ENCODE results near the gene PMS1. TPM values are rescaled to one million over a fixed set of nuclear protein-coding genes. Genes with fewer than 3 reads are reported as not detected.

The PMS1 gene
- total and polyA plus RNA-seq, 2 donors (not counting 1 experiment from before 2014, with no cell fraction given) = 14.9 to 44.2 TPM

DNA sequence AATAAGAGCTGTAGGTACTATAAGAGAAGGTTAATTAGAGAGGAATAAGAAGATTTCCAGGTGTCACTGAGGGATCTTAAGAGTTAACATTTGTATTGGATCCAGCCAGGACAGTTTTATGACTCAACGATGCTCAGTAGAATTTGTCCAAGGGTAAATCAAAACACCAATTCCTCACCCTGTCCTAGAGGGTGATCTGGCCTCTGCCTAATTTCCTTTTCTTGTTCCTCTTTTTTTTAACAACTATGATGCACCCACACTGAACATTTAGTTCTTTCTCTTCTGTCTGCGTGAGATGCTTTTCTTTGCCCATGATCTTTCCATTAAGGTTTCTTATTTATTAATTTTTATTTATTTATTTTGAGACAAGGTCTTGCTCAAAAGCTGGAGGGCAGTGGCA, 92.0 kb downstream of the PMS1 start:
- intact Hi-C loops (cut with micrococcal nuclease) = no loop called here
- Mint-ChIP-seq H3K4me1 (peaks cover 19% of the 10 kb centered on the region), H3K9me3 (ENCODE audit: insufficient read depth) (peaks cover 6% of the 10 kb centered on the region), H3K27ac (peak overlapping the region; percentile 67), H3K4me3 (no peak overlapping the region), H3K27me3 (no peaks in the 10 kb centered on the region)
- H3K27ac ChIP-seq (ENCODE audit: low read length in 2 of 2) = peak overlapping the region in 1 of 2 donors; percentile 50
- WGBS (ENCODE audit: insufficient coverage) = no CpG with 5 or more reads among the region's 2 CpGs
- TF ChIP-seq EZH2 (IDR thresholded peaks at IDR 0.05; ENCODE audit: borderline replicate concordance, insufficient read depth, low read depth, low read length, poor library complexity, severe bottlenecking) (no peak), CTCF (IDR thresholded peaks at IDR 0.05) (no peak)
- no peak for ATAC-seq (ENCODE audit: low read depth)
- peak; percentile 2 for DNase-seq
- no peak overlapping the region for H3K9ac ChIP-seq (ENCODE audit: low read length)
- peaks cover 13 to 20% of the 10 kb centered on the region in 2 donors for H3K4me1 ChIP-seq (ENCODE audit: control insufficient read depth in 2 of 2, insufficient read depth in 2 of 2, low read length in 2 of 2)
- H4K20me1 ChIP-seq (ENCODE audit: control insufficient read depth, insufficient read depth, low read length, poor library complexity, severe bottlenecking) = no peaks in the 10 kb centered on the region
- H3K4me3 ChIP-seq (ENCODE audit: control extremely low read depth in 1 of 5, extremely low read depth in 1 of 5, insufficient read depth in 1 of 5, low read depth in 2 of 5, low read length in 4 of 5) = no peak overlapping the region
- H3K36me3 ChIP-seq (replicated peaks in 1 of 2; ENCODE audit: control extremely low read depth in 1 of 2, control insufficient read depth in 1 of 2, extremely low read depth in 1 of 2, insufficient read depth in 2 of 2, low read length in 1 of 2) = no peaks in the 10 kb centered on the region
- ChIA-PET POLR2A (no interaction called here), CTCF (no interaction called here)
- H3K4me2 ChIP-seq (replicated peaks; ENCODE audit: low read depth, low read length, poor library complexity, severe bottlenecking) = peak overlapping the region; percentile 9
- peaks cover 0 to 8% (median 0%) of the 10 kb centered on the region in 3 donors for H3K9me3 ChIP-seq (ENCODE audit: control extremely low read depth in 1 of 3, control insufficient read depth in 2 of 3, insufficient read depth in 1 of 3, low read length in 2 of 3)
- H3K27me3 ChIP-seq (replicated peaks in 1 of 4; ENCODE audit: control extremely low read depth in 1 of 4, control insufficient read depth in 3 of 4, insufficient read depth in 4 of 4, low read length in 3 of 4) = no peaks in the 10 kb centered on the region
- H3K79me2 ChIP-seq (ENCODE audit: control insufficient read depth, insufficient read depth, low read length) = no peaks in the 10 kb centered on the region
- H2AFZ ChIP-seq (ENCODE audit: insufficient read depth, low read depth, low read length, poor library complexity, severe bottlenecking) = no peak overlapping the region

DNA sequence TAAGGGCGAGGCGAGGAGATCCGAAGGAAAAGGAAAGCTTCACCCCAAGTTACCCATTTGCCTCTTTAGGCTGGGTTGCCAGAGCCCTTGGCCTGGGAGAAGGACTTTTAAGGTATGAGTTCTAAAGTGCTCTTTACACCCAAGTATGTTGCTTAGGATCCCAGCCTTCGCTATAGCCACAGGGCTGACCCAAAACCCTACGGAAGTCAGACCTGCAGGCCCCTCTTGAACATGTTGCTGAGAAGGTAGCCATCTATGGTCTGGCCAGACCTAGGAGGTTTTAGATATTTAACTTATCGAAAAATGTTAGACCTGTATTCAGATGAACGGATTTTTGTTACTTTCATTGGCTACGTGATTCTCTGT, 95.4 kb downstream of the PMS1 start:
- Histone ChIP-seq H2AFZ (ENCODE audit: insufficient read depth, low read depth, low read length, poor library complexity, severe bottlenecking) (no peak overlapping the region), H3K4me3 (ENCODE audit: control extremely low read depth in 1 of 5, extremely low read depth in 1 of 5, insufficient read depth in 1 of 5, low read depth in 2 of 5, low read length in 4 of 5) (no peak overlapping the region), H3K79me2 (ENCODE audit: control insufficient read depth, insufficient read depth, low read length) (no peaks in the 10 kb centered on the region), H3K9ac (ENCODE audit: low read length) (no peak overlapping the region), H3K27me3 (replicated peaks in 1 of 4; ENCODE audit: control extremely low read depth in 1 of 4, control insufficient read depth in 3 of 4, insufficient read depth in 4 of 4, low read length in 3 of 4) (no peaks in the 10 kb centered on the region), H3K27ac (ENCODE audit: low read length in 2 of 2) (no peak overlapping the region), H3K4me2 (replicated peaks; ENCODE audit: low read depth, low read length, poor library complexity, severe bottlenecking) (no peak overlapping the region), H3K9me3 (ENCODE audit: control extremely low read depth in 1 of 3, control insufficient read depth in 2 of 3, insufficient read depth in 1 of 3, low read length in 2 of 3) (peaks cover 0 to 8% (median 0%) of the 10 kb centered on the region in 3 donors), H3K4me1 (ENCODE audit: control insufficient read depth in 2 of 2, insufficient read depth in 2 of 2, low read length in 2 of 2) (peaks cover 11 to 16% of the 10 kb centered on the region in 2 donors), H4K20me1 (ENCODE audit: control insufficient read depth, insufficient read depth, low read length, poor library complexity, severe bottlenecking) (no peaks in the 10 kb centered on the region), H3K36me3 (replicated peaks in 1 of 2; ENCODE audit: control extremely low read depth in 1 of 2, control insufficient read depth in 1 of 2, extremely low read depth in 1 of 2, insufficient read depth in 2 of 2, low read length in 1 of 2) (no peaks in the 10 kb centered on the region)
- ATAC-seq (ENCODE audit: low read depth) (no peak), DNase-seq (no peak)
- 100% methylated on average over 5 of the region's 8 CpGs for WGBS (ENCODE audit: insufficient coverage)
- Mint-ChIP-seq H3K27ac (no peak overlapping the region), H3K4me3 (no peak overlapping the region), H3K9me3 (ENCODE audit: insufficient read depth) (peaks cover 6% of the 10 kb centered on the region), H3K27me3 (no peaks in the 10 kb centered on the region), H3K4me1 (peaks cover 17% of the 10 kb centered on the region)
- intact Hi-C loops (cut with micrococcal nuclease) = no loop called here
- CTCF ChIA-PET = no interaction called here
- TF ChIP-seq CTCF (IDR thresholded peaks at IDR 0.05) (no peak), EZH2 (IDR thresholded peaks at IDR 0.05; ENCODE audit: borderline replicate concordance, insufficient read depth, low read depth, low read length, poor library complexity, severe bottlenecking) (no peak)
- POLR2A ChIA-PET = no interaction called here
